IPS DF 4.7 (cell line): Measurements from ENCODE around the gene ARHGAP31.
"Not testable (repeated sequence)": the region's sequence is repeated elsewhere in the genome, so short reads cannot be mapped to it uniquely, and the experiment has no call there.

Source experiments
- DNase-seq: peaks from one replicate; pipeline ENCODE4 v3.0.0-alpha.2; 2013; ENCODE audit warnings: low spot score; ENCODE audit errors: extremely low read depth

ARHGAP31 gene

DNA sequence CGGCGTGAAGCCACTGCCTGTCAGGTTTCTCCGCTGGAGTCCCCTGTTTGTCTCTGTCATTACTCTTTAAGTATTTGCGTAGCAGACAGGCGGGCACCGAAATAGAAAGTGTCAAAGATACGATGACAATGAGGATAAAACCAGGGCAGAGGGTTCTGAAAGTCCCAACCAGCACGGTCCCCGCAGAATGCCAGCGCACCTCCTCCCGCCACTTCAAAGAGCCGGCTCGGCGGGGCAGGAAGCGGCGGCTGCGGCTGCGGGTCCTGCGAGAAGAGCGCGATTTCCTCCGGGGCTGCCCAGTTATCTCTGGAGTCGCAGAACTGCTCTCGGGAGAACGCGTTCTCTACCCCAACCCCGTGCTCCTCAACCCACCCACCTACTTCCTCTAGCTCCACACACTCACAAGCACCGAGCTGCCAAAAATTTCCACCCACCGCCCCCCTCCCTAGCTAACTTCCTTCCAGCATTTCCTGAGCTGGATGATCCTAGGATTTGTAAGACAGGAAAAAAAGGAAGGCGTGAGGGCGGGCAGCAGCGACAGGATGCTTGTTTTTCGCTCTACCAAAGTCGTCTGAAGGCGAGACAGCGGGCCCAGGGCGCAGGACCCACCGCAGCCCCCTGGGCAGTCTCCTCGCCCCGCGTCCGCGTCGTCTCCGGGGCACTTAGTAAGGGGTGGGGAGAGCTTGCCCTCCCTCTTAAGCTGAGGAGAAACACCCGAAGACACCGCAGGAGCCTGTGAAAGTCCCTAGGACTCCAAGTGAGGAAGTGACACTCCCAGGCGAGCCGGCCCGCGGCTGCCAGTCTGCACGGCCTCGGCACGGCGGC is at the start of gene ARHGAP31:
ARHGAP31 (plus strand) TSS at position 513 of the 825 bp plus-strand sequence. CDS start 522 bp downstream, outside the sequence.
- no peak for DNase-seq

GRCh38 chr3:119245778-119246177 is 48.4 kb upstream of the ARHGAP31 start:
- DNase-seq = no peak

DNA sequence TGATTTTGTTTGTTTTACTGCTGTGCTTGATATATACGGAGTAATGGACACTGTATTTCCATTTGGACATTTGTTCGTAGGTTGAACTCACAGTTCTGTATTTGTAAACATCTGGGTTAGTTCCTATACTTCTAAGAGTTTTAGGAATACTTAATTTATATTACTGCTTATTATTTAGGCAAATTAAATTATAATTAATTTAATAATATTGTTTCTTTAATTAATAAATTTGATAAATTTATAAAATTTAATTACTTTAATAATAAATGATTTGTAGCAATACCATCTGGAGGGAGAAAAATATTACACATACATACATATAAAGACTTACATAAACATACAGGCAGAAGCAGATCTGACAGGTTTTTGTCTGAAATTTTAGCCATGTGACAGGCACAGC is 39.0 kb upstream of the ARHGAP31 start:
- DNase-seq = no peak

DNA sequence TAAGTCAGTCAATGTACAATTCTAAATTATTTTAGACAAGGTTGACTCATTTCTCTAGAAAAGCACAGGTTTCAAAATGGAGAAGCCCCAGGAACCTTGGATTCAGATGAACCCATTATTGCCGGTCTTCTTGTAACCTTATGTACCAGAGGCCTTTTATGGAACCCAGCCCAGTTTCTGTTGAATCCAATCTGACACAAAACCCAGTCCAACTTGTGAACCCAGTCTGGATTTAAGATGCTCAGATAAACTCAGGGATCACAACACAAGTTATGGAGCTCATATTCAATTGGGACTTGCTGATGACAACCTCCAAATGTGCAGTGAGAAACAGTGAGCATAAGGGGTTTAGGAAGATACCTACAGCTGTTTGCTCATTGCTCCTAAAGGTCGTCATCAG is 37.1 kb upstream of the ARHGAP31 start:
- DNase-seq = no peak

DNA sequence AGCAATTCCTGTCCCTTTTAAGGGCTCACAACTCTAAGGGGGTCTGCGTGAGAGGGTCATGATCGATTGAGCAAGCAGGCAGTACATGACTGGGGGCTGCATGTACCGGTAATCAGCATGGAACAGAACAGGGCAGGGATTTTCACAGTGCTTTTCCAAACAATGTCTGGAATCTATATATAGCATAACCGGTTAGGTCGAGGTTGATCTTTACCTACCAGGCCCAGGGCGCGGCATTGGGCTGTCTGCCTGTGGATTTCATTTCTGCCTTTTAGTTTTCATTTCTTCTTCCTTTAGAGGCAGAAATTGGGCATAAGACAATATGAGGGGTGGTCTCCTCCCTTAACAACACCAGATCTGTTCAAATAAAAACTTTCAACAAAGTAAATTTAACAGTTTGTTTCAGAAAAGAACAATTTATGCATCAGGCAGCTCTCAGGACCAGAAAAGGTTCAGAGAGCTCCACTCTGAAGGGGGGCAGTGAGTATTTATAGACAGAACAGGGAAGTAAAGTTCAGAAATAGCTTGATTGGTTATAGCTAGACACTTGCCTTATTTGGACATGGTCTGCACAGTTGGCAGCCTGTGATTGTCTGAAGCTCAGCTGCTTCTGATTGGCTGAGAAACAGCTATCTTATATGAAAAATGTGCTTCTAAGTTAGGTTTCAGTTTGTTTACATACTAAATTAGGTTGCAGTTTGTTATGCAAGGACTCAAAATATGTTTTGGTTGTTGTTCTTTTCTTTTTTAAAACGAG is 36.4 kb upstream of the ARHGAP31 start:
- DNase-seq = no peak

GRCh38 chr3:119258915-119259314 is 35.3 kb upstream of the ARHGAP31 start:
- DNase-seq = no peak

DNA sequence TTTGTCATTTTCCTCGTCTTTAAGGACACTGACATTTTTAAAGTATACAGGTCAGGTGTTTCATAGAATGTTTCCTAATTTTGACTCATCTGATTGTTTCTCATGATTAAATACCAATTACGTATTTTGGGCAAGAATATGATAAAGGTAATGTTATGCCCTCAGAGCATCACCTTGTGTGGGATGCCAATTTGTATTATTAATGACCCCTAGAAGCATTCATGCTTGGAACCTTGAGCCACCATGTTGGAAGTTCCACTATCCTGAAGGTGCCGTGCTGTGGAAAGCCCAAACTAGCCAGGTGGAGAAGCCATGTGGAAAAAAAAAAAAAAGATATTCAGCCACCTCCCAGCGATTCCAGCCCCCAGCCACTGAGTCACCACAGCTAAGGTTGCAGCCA is 34.4 kb upstream of the ARHGAP31 start:
- no peak for DNase-seq

DNA sequence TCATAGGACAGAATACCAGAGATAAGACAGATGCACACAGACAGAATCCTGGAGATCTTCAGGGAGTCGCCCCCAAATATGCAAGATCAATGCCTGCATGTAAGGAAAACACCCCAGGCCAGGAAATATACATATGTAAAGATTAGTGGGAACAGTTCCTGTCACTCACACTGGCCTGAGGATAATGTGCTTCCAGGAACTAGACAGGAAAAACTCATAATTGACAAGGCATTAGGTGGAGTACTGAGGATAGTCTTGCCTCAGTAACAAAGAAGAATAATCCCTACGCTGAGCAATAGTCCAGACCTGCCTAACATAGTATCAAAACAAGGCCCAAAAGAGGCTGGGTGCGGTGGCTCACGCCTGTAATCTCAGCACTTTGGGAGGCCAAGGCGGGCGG is 33.1 kb upstream of the ARHGAP31 start:
- no peak for DNase-seq

GRCh38 chr3:119270212-119270611 is 24.0 kb upstream of the ARHGAP31 start:
- not testable (repeated sequence) for DNase-seq

- DNase-seq = no peak
Measured at GRCh38 chr3:119276680-119277079, 17.5 kb upstream of the ARHGAP31 start.

GRCh38 chr3:119279101-119279554 is 15.1 kb upstream of the ARHGAP31 start:
- no peak for DNase-seq

- DNase-seq = no peak
Measured at GRCh38 chr3:119279584-119280243, 14.5 kb upstream of the ARHGAP31 start.

GRCh38 chr3:119288669-119289403 is 5.3 kb upstream of the ARHGAP31 start:
- DNase-seq = no peak

DNA sequence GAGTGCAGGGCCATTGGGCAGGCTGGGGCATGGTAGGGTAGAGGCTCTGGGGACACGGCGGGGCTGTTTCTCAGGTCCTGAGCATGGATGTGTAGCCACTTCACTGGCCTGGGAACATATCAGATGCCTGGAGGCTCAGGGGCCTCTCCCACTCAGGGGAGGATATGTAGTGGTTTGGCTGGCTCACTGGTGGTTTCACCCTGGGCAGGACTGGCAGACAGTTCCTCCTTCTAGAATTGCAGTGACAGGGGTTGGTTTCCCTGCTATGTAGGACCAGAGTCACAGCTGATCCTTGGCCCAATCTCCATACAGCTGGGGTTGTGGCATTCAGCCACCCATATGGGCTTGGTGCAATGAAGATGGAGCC is 4.8 kb upstream of the ARHGAP31 start:
- DNase-seq = no peak

DNA sequence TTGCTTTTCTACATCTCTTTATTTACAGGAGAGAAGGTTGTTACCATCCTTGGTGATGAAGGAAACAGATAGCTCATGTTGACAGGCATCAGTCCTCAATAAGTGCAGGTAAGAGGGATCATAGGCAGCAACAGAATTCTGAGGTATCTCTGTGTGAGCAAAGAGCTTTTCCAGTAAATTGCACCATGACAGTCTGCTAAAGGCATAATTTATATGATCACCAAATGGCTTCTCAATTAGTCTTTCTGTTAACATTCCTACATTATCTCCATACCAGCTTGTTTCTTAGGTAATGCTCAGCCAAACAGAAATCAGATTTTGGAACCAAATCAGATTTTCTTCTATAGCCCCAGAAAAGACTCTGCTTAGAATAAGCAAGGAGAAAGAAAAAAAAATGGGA is 3.6 kb upstream of the ARHGAP31 start:
- DNase-seq = no peak

GRCh38 chr3:119291062-119291700 is 3.0 kb upstream of the ARHGAP31 start:
- DNase-seq = no peak

DNA sequence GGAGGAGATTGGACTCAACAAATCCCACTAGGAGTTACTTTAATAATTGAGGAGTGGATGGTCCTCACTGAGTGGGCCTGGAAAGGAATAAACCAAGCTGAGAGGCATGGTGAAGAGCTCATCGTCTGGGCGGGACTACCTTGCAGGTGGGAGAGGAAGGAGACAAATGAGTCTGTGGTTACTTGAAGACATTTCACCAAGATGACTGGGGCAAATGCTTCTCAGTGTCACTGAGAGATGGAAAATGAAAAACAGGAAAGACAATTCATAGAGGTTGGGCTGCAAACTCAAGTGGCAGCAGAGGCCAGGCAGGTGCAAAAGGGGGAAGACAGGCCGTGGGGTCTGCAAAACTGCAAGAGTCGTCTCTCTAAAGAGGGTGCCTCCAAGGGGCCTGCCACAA is 1.5 kb upstream of the ARHGAP31 start:
- no peak for DNase-seq

DNA sequence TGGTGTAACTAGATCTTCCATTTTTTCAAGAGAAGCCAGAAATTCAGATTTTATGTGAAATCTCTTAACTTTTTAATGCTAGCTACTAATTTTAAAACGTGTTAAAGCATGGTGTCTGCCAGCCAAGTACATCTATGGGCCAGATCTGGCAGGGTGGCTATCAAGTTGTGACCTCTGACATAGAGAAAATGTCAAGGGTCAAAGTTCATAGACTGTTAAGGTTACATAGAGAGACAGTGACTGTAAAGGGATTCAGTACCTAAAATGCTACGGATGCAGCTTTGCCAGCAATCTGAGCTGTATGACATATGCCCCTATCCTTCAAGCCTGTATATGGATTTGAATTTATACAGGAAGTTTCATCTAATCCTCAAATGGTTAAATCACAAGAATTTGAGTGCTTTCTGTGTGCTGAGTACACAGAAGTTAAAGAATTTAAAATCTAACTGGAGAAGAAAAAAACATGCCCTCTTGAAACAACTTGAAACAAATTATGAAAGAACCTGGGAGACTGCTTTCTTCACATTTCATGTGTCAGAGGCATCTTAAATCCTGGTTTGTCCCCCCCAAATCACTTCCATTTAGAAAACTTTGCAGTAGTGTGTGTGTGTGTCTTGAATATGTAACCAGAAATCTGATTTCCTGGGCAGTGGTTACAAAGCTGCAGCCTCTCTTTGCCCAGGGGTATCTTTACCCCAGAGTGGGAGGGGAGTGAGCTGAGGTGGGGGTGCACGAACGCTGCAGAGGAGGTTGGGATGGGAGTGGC is 895 bp upstream of the ARHGAP31 start:
- no peak for DNase-seq

DNA sequence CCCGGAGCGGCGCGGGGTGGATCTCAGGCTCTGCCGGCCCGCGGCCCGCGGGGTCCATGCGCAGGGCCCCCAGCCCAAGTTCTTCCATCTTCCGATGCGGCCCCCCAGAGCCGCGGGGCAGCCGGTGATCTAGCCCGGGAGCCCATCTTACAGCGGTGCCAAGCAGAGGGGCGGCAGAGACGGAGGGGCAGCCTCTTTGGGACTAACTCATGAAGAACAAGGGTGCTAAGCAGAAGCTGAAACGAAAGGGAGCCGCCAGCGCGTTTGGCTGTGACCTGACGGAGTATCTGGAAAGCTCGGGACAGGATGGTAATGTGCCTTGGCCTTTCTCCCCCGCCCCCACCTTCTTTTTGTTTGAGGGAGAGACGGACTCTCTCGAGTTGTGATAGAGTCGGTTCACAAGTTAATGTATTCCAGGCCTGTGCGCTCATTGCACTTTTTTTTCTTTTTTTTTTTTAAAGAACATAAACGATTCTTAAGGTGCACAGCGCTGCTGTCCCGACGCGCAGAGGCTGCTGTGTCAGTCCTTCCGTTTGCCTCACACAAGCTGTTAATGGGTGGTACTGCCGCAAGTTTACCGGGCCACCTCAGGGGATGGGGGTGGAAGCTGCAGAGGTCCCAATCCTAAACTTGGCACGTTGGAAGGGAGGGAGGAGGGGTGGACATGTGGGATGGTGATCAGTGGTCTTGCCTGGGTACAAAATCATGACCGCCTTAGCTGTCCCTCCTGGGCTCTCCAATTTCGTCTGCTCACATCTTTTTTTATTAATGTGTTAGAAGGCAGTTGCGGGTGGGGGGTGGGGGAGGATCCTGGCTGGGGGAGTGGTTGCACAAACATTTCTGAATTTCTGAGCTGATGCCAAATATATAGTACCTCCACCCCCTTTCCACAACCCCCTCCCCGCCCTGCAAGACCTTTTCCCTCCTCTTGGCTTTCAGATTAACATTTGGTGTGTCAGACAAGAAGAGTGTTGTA is 801 bp downstream of the ARHGAP31 start:
- no peak for DNase-seq
